SK-N-SH treated with all-trans-retinoic acid at 6 μM for 48 hours (cell line): ENCODE results near the gene IGF1R.

Source experiments
- ARNTL ChIP-seq: fragments of 450-650 bp; formaldehyde crosslinking; IDR thresholded peaks from 2 replicates; pipeline ENCODE4 v1.5.0; 2020; ENCODE audit warnings: low read depth, mild to moderate bottlenecking, moderate library complexity, borderline replicate concordance
- BACH2 ChIP-seq: fragments of 250-450 bp; sonication (Bioruptor Pico); IDR thresholded peaks from 2 replicates; pipeline ENCODE4 v1.9.0; 2021; ENCODE audit warnings: mild to moderate bottlenecking, borderline replicate concordance
- GLIS3 ChIP-seq: fragments of 250-450 bp; sonication (Bioruptor Pico); IDR thresholded peaks from 2 replicates; pipeline ENCODE4 v1.5.0; 2020; ENCODE audit warnings: mild to moderate bottlenecking, moderate library complexity
- PPARA ChIP-seq: fragments of 250-450 bp; sonication (Bioruptor Pico); IDR thresholded peaks from 2 replicates; pipeline ENCODE4 v1.5.0; 2020; ENCODE audit warnings: mild to moderate bottlenecking, borderline replicate concordance
- RARB ChIP-seq: fragments of 250-450 bp; sonication (Bioruptor Pico); IDR thresholded peaks from 2 replicates; pipeline ENCODE4 v1.8.0; 2021; ENCODE audit warnings: mild to moderate bottlenecking, moderate library complexity
- SNAI2 ChIP-seq: fragments of 250-450 bp; sonication (Bioruptor Pico); IDR thresholded peaks from 2 replicates; pipeline ENCODE4 v1.5.0; 2020; ENCODE audit warnings: mild to moderate bottlenecking, moderate library complexity
- TCF4 ChIP-seq: fragments of 250-450 bp; sonication (Bioruptor Pico); IDR thresholded peaks from 2 replicates; pipeline ENCODE4 v1.8.0; 2021; ENCODE audit warnings: mild to moderate bottlenecking, moderate library complexity, borderline replicate concordance
- TOX ChIP-seq: fragments of 250-450 bp; sonication (Bioruptor Pico); IDR thresholded peaks from 2 replicates; pipeline ENCODE4 v1.8.0; 2021; ENCODE audit warnings: mild to moderate bottlenecking, moderate library complexity, borderline replicate concordance
- ZC3H10 ChIP-seq: fragments of 250-450 bp; sonication (Bioruptor Pico); IDR thresholded peaks from 2 replicates; pipeline ENCODE4 v1.5.1; 2021; ENCODE audit warnings: mild to moderate bottlenecking, moderate library complexity
- ZFP3 ChIP-seq: fragments of 250-450 bp; sonication (Bioruptor Pico); IDR thresholded peaks from 2 replicates; pipeline ENCODE4 v1.5.0; 2020; ENCODE audit warnings: mild to moderate bottlenecking, moderate library complexity
- ZFP30 ChIP-seq: fragments of 450-650 bp; formaldehyde crosslinking; IDR thresholded peaks from 2 replicates; pipeline ENCODE4 v1.5.0; 2022; ENCODE audit warnings: mild to moderate bottlenecking, moderate library complexity
- TF ChIP-seq, protein P1 (sequence below): fragments of 250-450 bp; sonication (Bioruptor Pico); IDR thresholded peaks from 2 replicates; pipeline ENCODE4 v1.8.0; 2020; ENCODE audit warnings: mild to moderate bottlenecking, moderate library complexity, borderline replicate concordance

DNA sequence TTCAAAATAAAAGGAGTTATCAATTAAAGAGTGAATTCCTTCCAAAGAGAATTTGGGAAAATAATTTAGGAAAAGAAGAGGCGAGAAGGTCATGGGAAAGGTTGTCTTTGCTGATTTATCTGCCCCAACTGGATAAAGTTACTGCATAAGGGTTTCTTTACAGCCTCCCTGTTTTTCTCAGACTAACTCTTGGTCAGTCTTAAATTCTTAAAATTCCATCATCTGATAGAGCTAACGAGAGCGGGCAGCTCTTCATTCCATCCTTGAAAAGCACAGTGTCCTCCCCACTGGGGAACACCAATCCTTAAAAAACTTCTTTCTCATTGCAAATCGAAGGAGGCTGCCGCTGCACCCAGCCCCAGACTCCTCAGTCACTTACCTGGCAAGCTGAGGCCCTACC lies 252.0 kb downstream of the IGF1R start:
- no peak for TF ChIP-seq ZFP30 (CRISPR knock-in tag)
- no peak for TF ChIP-seq TCF4 (CRISPR knock-in tag)
- TF ChIP-seq ARNTL (CRISPR knock-in tag): no peak
- no peak for TF ChIP-seq PPARA (CRISPR knock-in tag)
- no peak for TF ChIP-seq ZFP3
- no peak for TF ChIP-seq RARB
- TF ChIP-seq SNAI2 (CRISPR knock-in tag): no peak
- TF ChIP-seq BACH2 (CRISPR knock-in tag): no peak
- TF ChIP-seq, protein P1, sequence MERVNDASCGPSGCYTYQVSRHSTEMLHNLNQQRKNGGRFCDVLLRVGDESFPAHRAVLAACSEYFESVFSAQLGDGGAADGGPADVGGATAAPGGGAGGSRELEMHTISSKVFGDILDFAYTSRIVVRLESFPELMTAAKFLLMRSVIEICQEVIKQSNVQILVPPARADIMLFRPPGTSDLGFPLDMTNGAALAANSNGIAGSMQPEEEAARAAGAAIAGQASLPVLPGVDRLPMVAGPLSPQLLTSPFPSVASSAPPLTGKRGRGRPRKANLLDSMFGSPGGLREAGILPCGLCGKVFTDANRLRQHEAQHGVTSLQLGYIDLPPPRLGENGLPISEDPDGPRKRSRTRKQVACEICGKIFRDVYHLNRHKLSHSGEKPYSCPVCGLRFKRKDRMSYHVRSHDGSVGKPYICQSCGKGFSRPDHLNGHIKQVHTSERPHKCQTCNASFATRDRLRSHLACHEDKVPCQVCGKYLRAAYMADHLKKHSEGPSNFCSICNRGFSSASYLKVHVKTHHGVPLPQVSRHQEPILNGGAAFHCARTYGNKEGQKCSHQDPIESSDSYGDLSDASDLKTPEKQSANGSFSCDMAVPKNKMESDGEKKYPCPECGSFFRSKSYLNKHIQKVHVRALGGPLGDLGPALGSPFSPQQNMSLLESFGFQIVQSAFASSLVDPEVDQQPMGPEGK (CRISPR knock-in tag): no peak
- TF ChIP-seq TOX (CRISPR knock-in tag): no peak
- no peak for TF ChIP-seq ZC3H10 (CRISPR knock-in tag)
- no peak for TF ChIP-seq GLIS3 (CRISPR knock-in tag)
